Liver (tissue), 9 donors: Measurements from ENCODE around the gene SPTBN1. TPM values are rescaled to one million over a fixed set of nuclear protein-coding genes. Genes with fewer than 3 reads are reported as not detected.

Experiments
- DNase-seq: peaks from one replicate; pipeline ENCODE4 v3.0.0-alpha.2; 2017; ENCODE audit warnings: low spot score
- H3K27ac ChIP-seq, 2 donors: one replicate each; pipeline ENCODE4 v1.7.0; 2013; ENCODE audit warnings: inconsistent platforms in 2 of 2, low read length in 2 of 2, control low read depth in 1 of 2, low read depth in 1 of 2, mild to moderate bottlenecking in 1 of 2
- H3K27me3 ChIP-seq, 4 donors: one replicate each; pipeline versions ENCODE4 v1.6.1 to v1.7.0; 2013; ENCODE audit warnings: low read length in 3 of 4, inconsistent platforms in 1 of 4, mild to moderate bottlenecking in 1 of 4, moderate library complexity in 1 of 4; ENCODE audit not compliant: control insufficient read depth in 4 of 4, insufficient read depth in 4 of 4
- H3K36me3 ChIP-seq, 4 donors: one replicate each; pipeline versions ENCODE4 v1.6.1 to v1.7.0; 2013; ENCODE audit warnings: low read length in 3 of 4, mild to moderate bottlenecking in 3 of 4, low read depth in 1 of 4, moderate library complexity in 1 of 4; ENCODE audit not compliant: control insufficient read depth in 4 of 4, insufficient read depth in 3 of 4
- H3K4me1 ChIP-seq, 4 donors: one replicate each; pipeline versions ENCODE4 v1.6.1 to v1.7.0; 2013; ENCODE audit warnings: low read length in 3 of 4, mild to moderate bottlenecking in 3 of 4, moderate library complexity in 1 of 4; ENCODE audit not compliant: control insufficient read depth in 4 of 4, insufficient read depth in 4 of 4
- H3K4me3 ChIP-seq, 3 donors: one replicate each; pipeline versions ENCODE4 v1.6.1 to v1.7.0; 2013; ENCODE audit warnings: low read length in 3 of 3, control low read depth in 1 of 3, low read depth in 1 of 3, mild to moderate bottlenecking in 1 of 3
- H3K9ac ChIP-seq, 2 donors: one replicate each; pipeline ENCODE4 v1.7.0; 2013; ENCODE audit warnings: low read length in 2 of 2, mild to moderate bottlenecking in 2 of 2, moderate library complexity in 2 of 2, control low read depth in 1 of 2, low read depth in 1 of 2
- H3K9me3 ChIP-seq, 4 donors: one replicate each; pipeline versions ENCODE4 v1.6.1 to v1.7.0; 2013; ENCODE audit warnings: low read length in 3 of 4; ENCODE audit not compliant: control insufficient read depth in 4 of 4
- ATF3 ChIP-seq: IDR thresholded peaks from 2 replicates; pipeline ENCODE4 v1.6.1; 2016; ENCODE audit warnings: antibody characterized with exemption
- CTCF ChIP-seq: fragments of 150-350 bp; IDR thresholded peaks from 2 replicates; pipeline ENCODE4 v1.5.1; 2017; ENCODE audit warnings: improper control_type of control experiment, low read depth, low read length; ENCODE audit not compliant: missing input control
- EGR1 ChIP-seq, 2 donors: IDR thresholded peaks; 2 replicates each; pipeline ENCODE4 v1.6.1; 2016 to 2018; ENCODE audit warnings: antibody characterized with exemption in 2 of 2, low read depth in 2 of 2
- FOXA1 ChIP-seq: IDR thresholded peaks from 2 replicates; pipeline ENCODE4 v1.6.1; 2016; ENCODE audit warnings: antibody characterized with exemption
- FOXA2 ChIP-seq: IDR thresholded peaks from 2 replicates; pipeline ENCODE4 v1.6.1; 2016; ENCODE audit warnings: antibody characterized with exemption
- GABPA ChIP-seq, 2 donors: IDR thresholded peaks in 1 of 2; conservative IDR thresholded peaks in 1 of 2; 2 replicates each; pipeline ENCODE4 v1.6.1; 2016; ENCODE audit warnings: antibody characterized with exemption in 2 of 2, mild to moderate bottlenecking in 1 of 2, moderate library complexity in 1 of 2
- HNF4A ChIP-seq, 2 donors: conservative IDR thresholded peaks; 2 replicates each; pipeline ENCODE4 v1.6.1; 2016; ENCODE audit warnings: antibody characterized with exemption in 2 of 2, mild to moderate bottlenecking in 2 of 2
- HNF4G ChIP-seq: IDR thresholded peaks from 2 replicates; pipeline ENCODE4 v1.6.1; 2016; ENCODE audit warnings: antibody characterized with exemption
- JUND ChIP-seq, 2 donors: IDR thresholded peaks; 2 replicates each; pipeline ENCODE4 v1.6.1; 2016; ENCODE audit warnings: antibody characterized with exemption in 2 of 2
- MAX ChIP-seq: IDR thresholded peaks from 2 replicates; pipeline ENCODE4 v1.6.1; 2016; ENCODE audit warnings: antibody characterized with exemption
- NR2F2 ChIP-seq: IDR thresholded peaks from 2 replicates; pipeline ENCODE4 v1.6.1; 2016; ENCODE audit warnings: antibody characterized with exemption
- RAD21 ChIP-seq, 2 donors: IDR thresholded peaks; 2 replicates each; pipeline ENCODE4 v1.6.1; 2016; ENCODE audit warnings: antibody characterized with exemption in 2 of 2, mild to moderate bottlenecking in 2 of 2
- REST ChIP-seq: IDR thresholded peaks from 2 replicates; pipeline ENCODE4 v1.6.1; 2016; ENCODE audit warnings: antibody characterized with exemption, mild to moderate bottlenecking
- RXRA ChIP-seq, 2 donors: IDR thresholded peaks; 2 replicates each; pipeline ENCODE4 v1.6.1; 2017 to 2018; ENCODE audit warnings: antibody characterized with exemption in 2 of 2, mild to moderate bottlenecking in 1 of 2
- SP1 ChIP-seq: IDR thresholded peaks from 2 replicates; pipeline ENCODE4 v1.6.1; 2018; ENCODE audit warnings: antibody characterized with exemption, mild to moderate bottlenecking
- TAF1 ChIP-seq: conservative IDR thresholded peaks from 2 replicates; pipeline ENCODE4 v1.6.1; 2016; ENCODE audit warnings: antibody characterized with exemption, mild to moderate bottlenecking
- YY1 ChIP-seq: IDR thresholded peaks from 2 replicates; pipeline ENCODE4 v1.6.1; 2016; ENCODE audit warnings: antibody characterized with exemption, mild to moderate bottlenecking
- ZBTB33 ChIP-seq: IDR thresholded peaks from 2 replicates; pipeline ENCODE4 v1.6.1; 2016; ENCODE audit warnings: antibody characterized with exemption
- WGBS: extraction: QIAGEN DNeasy Blood & Tissue Kit; methylation state at CpG from one replicate; pipeline ENCODE4 v1.1.7; 2013; 5-methylcytosine and 5-hydroxymethylcytosine counted together
- polyA plus RNA-seq, 2 donors: library from polyadenylated mRNA; stranded (reverse) in 1 of 2; unstranded in 1 of 2; fragments of 200-250 nt in 1 of 2; fragments of >200 nt in 1 of 2; fragmentation: Nextera tagmentation in 1 of 2; extraction: Ambion mirVana in 1 of 2; gene quantifications; one replicate each; pipeline versions ENCODE4 v1.2.1 to v1.2.3, GENCODE V29; 2013 to 2015
- total RNA-seq, 2 donors: library from RNA; depleted of rRNA; stranded (reverse); fragments of >200 nt; gene quantifications; one replicate each; pipeline ENCODE4 v1.2.3, GENCODE V29; 2014
- donor health status: healthy.
- donor health status: healthy.
- donor health status: healthy.
- donor health status: healthy.
- donor health status: healthy.

Gene SPTBN1
- total and polyA plus RNA-seq, 4 donors: 44.8 to 191 (median 75.9) TPM

GRCh38 chr2:54581326-54582039, 125.4 kb downstream of the SPTBN1 start:
- Histone ChIP-seq H3K27ac (no peak overlapping the region), H3K27me3 (no peaks in the 10 kb centered on the region), H3K4me3 (no peak overlapping the region), H3K9ac (no peak overlapping the region), H3K4me1 (peaks cover 15 to 79% (median 70%) of the 10 kb centered on the region in 4 donors), H3K36me3 (no peaks in the 10 kb centered on the region), H3K9me3 (no peaks in the 10 kb centered on the region)
- 79% methylated on average over 7 of the region's 7 CpGs for WGBS
- no peak for DNase-seq
- TF ChIP-seq NR2F2: no peak

GRCh38 chr2:54582987-54583386, 126.9 kb downstream of the SPTBN1 start:
- no peak for TF ChIP-seq FOXA1
- TF ChIP-seq EGR1 (IDR thresholded peaks at IDR 0.05; ENCODE audit: low read depth in 2 of 2): no peak
- no peak for TF ChIP-seq MAX
- TF ChIP-seq CTCF: no peak
- no peak for TF ChIP-seq RAD21 (IDR thresholded peaks at IDR 0.05)
- no peak for TF ChIP-seq ATF3
- TF ChIP-seq RXRA (IDR thresholded peaks at IDR 0.05): no peak
- TF ChIP-seq YY1: no peak
- TF ChIP-seq SP1: no peak
- no peak for TF ChIP-seq FOXA2
- no peak for TF ChIP-seq GABPA (IDR thresholded peaks at IDR 0.05 in 1 of 2, conservative IDR thresholded peaks at IDR 0.05 in 1 of 2)
- no peak for TF ChIP-seq ZBTB33
- TF ChIP-seq HNF4G: no peak
- TF ChIP-seq JUND (IDR thresholded peaks at IDR 0.05): no peak
- no peak for TF ChIP-seq HNF4A (conservative IDR thresholded peaks at IDR 0.05)
- TF ChIP-seq REST: no peak
- no peak for TF ChIP-seq NR2F2
- TF ChIP-seq TAF1: no peak
- H3K36me3 ChIP-seq: peaks cover 0 to 3% (median 0%) of the 10 kb centered on the region in 4 donors
- H3K27ac ChIP-seq: no peak overlapping the region
- no peak overlapping the region for H3K4me3 ChIP-seq
- no peak overlapping the region for H3K9ac ChIP-seq
- H3K9me3 ChIP-seq: no peaks in the 10 kb centered on the region
- H3K27me3 ChIP-seq: no peaks in the 10 kb centered on the region
- peaks cover 14 to 79% (median 68%) of the 10 kb centered on the region in 4 donors for H3K4me1 ChIP-seq
- 97% methylated on average over 5 of the region's 5 CpGs for WGBS
- DNase-seq: no peak
